Mucosa of descending colon (tissue), 3 donors: ENCODE measurements around the gene PLEKHA6. TPM values are rescaled to one million over a fixed set of nuclear protein-coding genes. Genes with fewer than 3 reads are reported as not detected.
"Not testable (repeated sequence)": the region's sequence is repeated elsewhere in the genome, so short reads cannot be mapped to it uniquely, and the experiment has no call there.

ENCODE experiments used
- ATAC-seq: fragments of 200-7000 bp; cut with Tn5 transposase; one replicate; pipeline ENCODE4 v1.9.1; 2020; ENCODE audit warnings: mild to moderate bottlenecking, moderate library complexity
- DNase-seq, 3 donors: peaks; one replicate each; pipeline ENCODE4 v3.0.0-alpha.2; 2020
- H3K36me3 ChIP-seq: fragments of 200-600 bp; one replicate; pipeline ENCODE4 v1.8.0; 2021; ENCODE audit warnings: low read depth, mild to moderate bottlenecking
- H3K4me1 ChIP-seq: fragments of 200-600 bp; one replicate; pipeline ENCODE4 v1.8.0; 2021; ENCODE audit warnings: low read depth, mild to moderate bottlenecking
- H3K4me3 ChIP-seq: fragments of 200-600 bp; one replicate; pipeline ENCODE4 v1.8.0; 2021; ENCODE audit warnings: mild to moderate bottlenecking
- H3K9me3 ChIP-seq: fragments of 200-600 bp; one replicate; pipeline ENCODE4 v1.8.0; 2021; ENCODE audit warnings: mild to moderate bottlenecking
- CTCF ChIP-seq: fragments of 200-600 bp; IDR thresholded peaks from one replicate; pipeline ENCODE4 v1.8.0; 2022; ENCODE audit warnings: antibody characterized with exemption, mild to moderate bottlenecking
- intact Hi-C, 2 donors: fragments of 100-400 bp; cut with DNase I in 1 of 2; cut with micrococcal nuclease in 1 of 2; formaldehyde crosslinking; loops; one replicate each; pipeline versions ENCODE4 v1.11.0 to v1.11.1; 2022; cut with DNase I, micrococcal nuclease
- total RNA-seq, 3 donors: library from RNA; stranded (reverse); fragmentation: NEBNext Ultra II Directional in 2 of 3; extraction: Animal tissue kit (Norgen Biotek cat#: 25700) in 2 of 3; gene quantifications; one replicate each; pipeline versions ENCODE4 v1.2.1 to v1.2.4, GENCODE V29; 2021 to 2023
- donor health status: DM: no; HTN: no; CAD: no; lungs with moderate emphysema.
- donor health status: DM: no; HTN: no; CAD: no.
- donor health status: DM: no; HTN: yes; CAD: no.

Gene PLEKHA6
- total RNA-seq, 3 donors from 2014 or later: 82.4 to 154 (median 115) TPM

GRCh38 chr1:204335085-204335484 lies 24.6 kb downstream of the PLEKHA6 start:
- no peaks in the 10 kb centered on the region for H3K9me3 ChIP-seq
- ATAC-seq: no peak
- no peak for TF ChIP-seq CTCF
- H3K4me1 ChIP-seq: peaks cover 51% of the 10 kb centered on the region
- DNase-seq: no peak
- no peak overlapping the region for H3K4me3 ChIP-seq
- intact Hi-C loops: no loop called here
- no peaks in the 10 kb centered on the region for H3K36me3 ChIP-seq

DNA sequence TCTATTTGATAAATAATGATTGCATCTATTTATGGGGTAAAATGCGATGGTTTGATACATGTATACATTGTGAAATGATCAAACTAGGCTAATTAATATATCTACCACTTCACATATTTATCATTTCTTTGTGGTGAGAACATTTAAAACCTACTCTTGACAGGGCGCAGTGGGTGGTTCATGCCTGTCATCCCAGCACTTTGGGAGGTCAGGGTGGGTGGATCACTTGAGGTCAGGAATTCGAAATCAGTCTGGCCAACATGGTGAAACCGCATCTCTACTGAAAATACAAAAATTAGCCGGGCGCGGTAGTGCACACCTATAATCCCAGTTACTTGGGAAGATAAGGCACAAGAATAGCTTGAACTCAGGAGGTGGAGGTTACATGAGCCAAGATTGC lies 25.3 kb downstream of the PLEKHA6 start:
- DNase-seq: no peak
- no peak for ATAC-seq
- intact Hi-C loops: no loop called here
- no peak for TF ChIP-seq CTCF
- Histone ChIP-seq H3K4me3 (no peak overlapping the region), H3K36me3 (no peaks in the 10 kb centered on the region), H3K4me1 (peaks cover 45% of the 10 kb centered on the region), H3K9me3 (no peaks in the 10 kb centered on the region)

GRCh38 chr1:204333427-204333826 lies 26.3 kb downstream of the PLEKHA6 start:
- no peak for ATAC-seq
- no peaks in the 10 kb centered on the region for H3K9me3 ChIP-seq
- no peaks in the 10 kb centered on the region for H3K36me3 ChIP-seq
- peaks cover 44% of the 10 kb centered on the region for H3K4me1 ChIP-seq
- intact Hi-C loops: no loop called here
- no peak overlapping the region for H3K4me3 ChIP-seq
- TF ChIP-seq CTCF: no peak
- no peak for DNase-seq

DNA sequence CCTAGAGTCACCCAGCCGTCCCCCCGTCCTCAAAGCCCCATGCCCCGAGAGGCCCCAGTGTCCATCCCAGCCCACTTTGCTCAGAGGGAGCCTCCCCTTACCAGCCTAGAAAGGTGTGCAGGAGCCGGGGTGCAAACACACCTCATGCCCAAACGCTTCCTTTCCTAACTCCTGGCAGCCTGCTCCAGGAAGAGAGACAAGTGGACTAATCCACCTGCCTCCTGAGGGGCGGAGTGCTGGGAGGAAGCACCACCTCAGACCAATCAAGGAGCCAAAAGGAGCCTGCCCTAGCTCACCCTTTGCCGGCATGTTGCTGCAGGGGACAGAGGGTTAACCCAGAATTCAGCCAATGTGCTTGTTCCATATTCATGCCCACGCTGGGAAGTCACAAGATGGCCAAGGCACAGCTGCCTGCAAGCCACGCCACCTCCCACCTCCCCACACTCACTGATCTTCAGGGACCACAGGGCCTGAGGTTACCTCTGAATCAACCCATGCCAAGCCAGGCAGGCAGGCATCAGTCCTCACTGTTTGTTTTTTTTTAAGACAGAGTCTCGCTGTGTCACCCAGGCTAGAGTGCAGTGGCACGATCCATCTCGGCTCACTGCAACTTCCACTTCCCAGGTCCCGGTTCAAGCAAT lies 27.8 kb downstream of the PLEKHA6 start:
- ATAC-seq: peak; percentile 87
- TF ChIP-seq CTCF: no peak

DNA sequence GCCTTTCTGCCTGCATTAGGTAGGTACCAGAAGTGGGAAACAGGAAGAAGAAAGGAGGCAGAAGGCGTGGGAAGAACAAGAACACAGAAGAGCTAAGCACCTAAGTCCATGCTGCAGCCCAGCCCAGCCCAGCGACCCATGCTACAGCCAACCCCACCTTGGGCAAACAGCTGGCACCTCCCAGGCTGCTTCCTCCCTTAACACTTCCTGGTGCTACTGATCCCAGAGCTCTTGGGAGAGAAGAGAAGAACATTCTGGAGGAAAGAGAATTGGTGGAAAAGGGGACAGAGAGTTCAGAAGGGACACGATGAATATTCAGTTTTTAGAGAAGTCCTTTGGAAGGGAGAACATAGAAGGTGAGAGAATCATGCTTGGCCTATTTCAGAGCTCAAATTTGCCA lies 28.5 kb downstream of the PLEKHA6 start:
- Histone ChIP-seq H3K36me3 (no peaks in the 10 kb centered on the region), H3K4me3 (peak overlapping the region; percentile 40), H3K4me1 (peaks cover 38% of the 10 kb centered on the region), H3K9me3 (no peaks in the 10 kb centered on the region)
- TF ChIP-seq CTCF: no peak
- intact Hi-C loops: no loop called here
- peak; percentile 86 to 92 (median 89) for DNase-seq
- ATAC-seq: peak; percentile 89

More for the DNA sequence above, 27.8 kb downstream of the PLEKHA6 start:
- H3K36me3 ChIP-seq: no peaks in the 10 kb centered on the region
- no peaks in the 10 kb centered on the region for H3K9me3 ChIP-seq
- peak overlapping the region; percentile 40 for H3K4me3 ChIP-seq
- peaks cover 36% of the 10 kb centered on the region for H3K4me1 ChIP-seq
- DNase-seq: peak; percentile 82 to 83 (median 83)
- intact Hi-C loops: no loop called here

- H3K4me3 ChIP-seq, H3K9me3 ChIP-seq, DNase-seq, ATAC-seq, intact Hi-C loops, H3K36me3 ChIP-seq: not testable (repeated sequence)
- H3K4me1 ChIP-seq: peaks cover 37% of the 10 kb centered on the region
Measured at GRCh38 chr1:204327870-204328269, 31.9 kb downstream of the PLEKHA6 start.
